ENCODE measurements around the gene PTPRN2. TPM values are rescaled to one million over a fixed set of nuclear protein-coding genes. Genes with fewer than 3 reads are reported as not detected.

Gene PTPRN2
- total and polyA plus RNA-seq, 2 of the 13 experiments (the other 11 are each of a cell fraction or from before 2014, with no cell fraction given): 2.5 to 24.2 TPM

DNA sequence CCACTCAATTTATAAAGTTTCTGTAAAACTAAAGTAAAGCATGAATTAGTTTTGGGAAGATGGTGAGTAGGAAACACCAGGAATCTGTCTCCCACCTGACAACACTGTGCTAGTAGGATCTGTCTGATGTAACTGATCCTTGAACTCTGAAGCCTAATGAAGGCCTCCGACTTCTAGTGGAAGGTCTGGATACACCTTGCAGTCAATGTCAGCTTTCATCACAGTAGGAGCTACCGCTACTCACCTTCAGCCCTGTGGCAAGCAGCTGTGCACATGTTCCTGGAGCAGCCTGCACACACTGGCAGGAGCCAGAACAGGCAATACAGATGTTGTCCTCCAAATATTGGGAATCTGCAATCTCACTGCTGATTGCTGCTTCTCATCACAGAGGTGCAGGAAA, 471.4 kb downstream of the PTPRN2 start (continued):
- TF ChIP-seq CAMTA2 (CRISPR knock-in tag; IDR thresholded peaks at IDR 0.05; ENCODE audit: borderline replicate concordance): no peak
- TF ChIP-seq CEBPG (CRISPR knock-in tag; IDR thresholded peaks at IDR 0.05): peak; percentile 46; the same call in 1 of the 2 replicates
- no peak for TF ChIP-seq ZFP36L2 (CRISPR knock-in tag; IDR thresholded peaks at IDR 0.05)
- no peak for TF ChIP-seq ZSCAN21 (CRISPR knock-in tag; IDR thresholded peaks at IDR 0.05; ENCODE audit: borderline replicate concordance)
- no peak for TF ChIP-seq ZBTB42 (CRISPR knock-in tag; IDR thresholded peaks at IDR 0.05)
- TF ChIP-seq ATF4 (CRISPR knock-in tag; IDR thresholded peaks at IDR 0.05): peak in 1 of 2 experiments; percentile 71; a peak in 2 of 4 replicates
- no peak for TF ChIP-seq FOXK1 (CRISPR knock-in tag; IDR thresholded peaks at IDR 0.05; ENCODE audit: borderline replicate concordance, low read depth)
- TF ChIP-seq BCL6 (CRISPR knock-in tag; IDR thresholded peaks at IDR 0.05): 0 out of 2 replicates have a peak, but pooled peaks have one; percentile 11
- TF ChIP-seq FOXA3 (CRISPR knock-in tag; IDR thresholded peaks at IDR 0.05): 0 out of 2 replicates have a peak, but pooled peaks have one; percentile 17
- no peak for TF ChIP-seq ZBTB46 (CRISPR knock-in tag; IDR thresholded peaks at IDR 0.05; ENCODE audit: borderline replicate concordance)
- no peak for TF ChIP-seq MBD4 (IDR thresholded peaks at IDR 0.05; ENCODE audit: borderline replicate concordance, low read length)
- TF ChIP-seq PRDM4 (CRISPR knock-in tag; IDR thresholded peaks at IDR 0.05; ENCODE audit: borderline replicate concordance): no peak
- no peak for TF ChIP-seq MEF2D (CRISPR knock-in tag; IDR thresholded peaks at IDR 0.05)
- peak; percentile 59; the same call in 1 of the 2 replicates for TF ChIP-seq HNF4A (CRISPR knock-in tag; IDR thresholded peaks at IDR 0.05)
- peak; percentile 35; the same call in 1 of the 2 replicates for TF ChIP-seq SALL1 (CRISPR knock-in tag; IDR thresholded peaks at IDR 0.05)
- TF ChIP-seq, protein P1, sequence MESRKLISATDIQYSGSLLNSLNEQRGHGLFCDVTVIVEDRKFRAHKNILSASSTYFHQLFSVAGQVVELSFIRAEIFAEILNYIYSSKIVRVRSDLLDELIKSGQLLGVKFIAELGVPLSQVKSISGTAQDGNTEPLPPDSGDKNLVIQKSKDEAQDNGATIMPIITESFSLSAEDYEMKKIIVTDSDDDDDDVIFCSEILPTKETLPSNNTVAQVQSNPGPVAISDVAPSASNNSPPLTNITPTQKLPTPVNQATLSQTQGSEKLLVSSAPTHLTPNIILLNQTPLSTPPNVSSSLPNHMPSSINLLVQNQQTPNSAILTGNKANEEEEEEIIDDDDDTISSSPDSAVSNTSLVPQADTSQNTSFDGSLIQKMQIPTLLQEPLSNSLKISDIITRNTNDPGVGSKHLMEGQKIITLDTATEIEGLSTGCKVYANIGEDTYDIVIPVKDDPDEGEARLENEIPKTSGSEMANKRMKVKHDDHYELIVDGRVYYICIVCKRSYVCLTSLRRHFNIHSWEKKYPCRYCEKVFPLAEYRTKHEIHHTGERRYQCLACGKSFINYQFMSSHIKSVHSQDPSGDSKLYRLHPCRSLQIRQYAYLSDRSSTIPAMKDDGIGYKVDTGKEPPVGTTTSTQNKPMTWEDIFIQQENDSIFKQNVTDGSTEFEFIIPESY (CRISPR knock-in tag; IDR thresholded peaks at IDR 0.05): peak; percentile 95
- TF ChIP-seq, protein P2, sequence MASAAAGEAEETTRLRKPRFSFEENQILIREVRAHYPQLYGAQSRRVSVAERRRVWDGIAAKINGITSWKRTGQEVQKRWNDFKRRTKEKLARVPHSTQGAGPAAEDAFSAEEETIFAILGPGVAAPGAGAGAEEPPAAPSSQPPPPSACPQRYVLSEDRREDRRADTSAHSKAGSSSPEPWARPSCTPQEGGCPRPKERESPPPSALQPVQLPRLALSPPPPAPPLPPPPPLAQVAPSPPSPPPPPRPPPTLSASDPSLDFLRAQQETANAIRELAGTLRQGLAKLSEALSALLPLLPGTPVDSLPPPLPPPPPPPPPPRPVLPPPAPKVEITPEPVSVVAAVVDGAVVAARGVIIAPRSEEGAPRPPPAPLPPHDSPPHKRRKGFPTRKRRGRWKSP (CRISPR knock-in tag; IDR thresholded peaks at IDR 0.05): no peak
- no peak for TF ChIP-seq NFKBIZ (CRISPR knock-in tag; IDR thresholded peaks at IDR 0.05)
- TF ChIP-seq BCL3 (CRISPR knock-in tag; IDR thresholded peaks at IDR 0.05): no peak
- TF ChIP-seq HMG20B (CRISPR knock-in tag; conservative IDR thresholded peaks at IDR 0.05): no peak
- TF ChIP-seq TEAD2 (CRISPR knock-in tag; IDR thresholded peaks at IDR 0.05): no peak
